Pancreas (tissue), 10 donors: Measurements from ENCODE around the gene RPL39. TPM values are rescaled to one million over a fixed set of nuclear protein-coding genes. Genes with fewer than 3 reads are reported as not detected.
"Not testable (repeated sequence)": the region's sequence is repeated elsewhere in the genome, so short reads cannot be mapped to it uniquely, and the experiment has no call there.

ENCODE experiments used
- ATAC-seq, 4 donors: fragments of 200-7000 bp; cut with Tn5 transposase; one replicate each; pipeline versions ENCODE4 v1.8.0 to v1.9.1; 2020; ENCODE audit warnings: mild to moderate bottlenecking in 4 of 4, moderate library complexity in 4 of 4
- DNase-seq, 6 donors: peaks; one replicate each; pipeline ENCODE4 v3.0.0-alpha.2; 2020
- FAIRE-seq: peaks from 2 replicates; lab custom pipeline; 2012; peaks lifted over from hg19 to GRCh38; lab: Jason Lieb, UNC
- H3K27ac ChIP-seq, 4 donors: fragments of 200-600 bp; sonication (generic); 1 replicate in 3 of 4; 2 replicates in 1 of 4; pipeline versions ENCODE4 v1.5.0 to v1.8.0; 2020
- H3K27me3 ChIP-seq, 4 donors: fragments of 200-600 bp; one replicate each; pipeline ENCODE4 v1.8.0; 2021
- H3K36me3 ChIP-seq, 3 donors: fragments of 200-600 bp; sonication (generic) in 1 of 3; one replicate each; pipeline versions ENCODE4 v1.5.0 to v1.8.0; 2020 to 2021
- H3K4me1 ChIP-seq, 3 donors: fragments of 200-600 bp; one replicate each; pipeline ENCODE4 v1.8.0; 2021
- H3K4me3 ChIP-seq, 4 donors: fragments of 200-600 bp; sonication (generic) in 2 of 4; one replicate each; pipeline versions ENCODE4 v1.5.0 to v1.8.0; 2020 to 2021
- H3K9me3 ChIP-seq, 4 donors: fragments of 200-600 bp; one replicate each; pipeline ENCODE4 v1.8.0; 2021
- WGBS, 2 donors: extraction: QIAGEN DNeasy Blood & Tissue Kit; methylation state at CpG; one replicate each; pipeline ENCODE4 v1.1.7; 2013; 5-methylcytosine and 5-hydroxymethylcytosine counted together
- intact Hi-C, 3 donors: fragments of 100-400 bp; cut with DNase I; formaldehyde crosslinking; loops; one replicate each; pipeline versions ENCODE4 v1.11.1 to v1.14.2; 2022
- polyA plus RNA-seq, 2 donors: library from polyadenylated mRNA; stranded (reverse); fragments of 200-250 nt; gene quantifications; one replicate each; pipeline ENCODE4 v1.2.3, GENCODE V29; 2013
- total RNA-seq, 6 donors: library from RNA; stranded (reverse); fragmentation: NEBNext Ultra II Directional in 4 of 6; extraction: Animal tissue kit (Norgen Biotek cat#: 25700) in 4 of 6; gene quantifications; one replicate each; pipeline versions ENCODE4 v1.2.1 to v1.2.4, GENCODE V29; 2021 to 2023
- TF ChIP-seq, protein P1 (sequence below), 4 donors: fragments of 200-600 bp; sonication (generic) in 3 of 4; IDR thresholded peaks; one replicate each; pipeline versions ENCODE4 v1.5.0 to v1.8.0; 2021; ENCODE audit warnings: antibody characterized with exemption in 4 of 4
- donor health status: healthy with polysubstance abuse.
- donor health status: DM: no; HTN: no; CAD: no; lungs with moderate emphysema.
- donor health status: DM: no; HTN: no; CAD: no.
- donor health status: control.
- donor health status: control.
- donor health status: Bipolar disorder and iron deficiency.
- donor health status: DM: yes; HTN: yes; CAD: no.
- donor health status: DM: no; HTN: no; CAD: no.
- donor health status: DM: no; HTN: no; CAD: no.
- donor health status: DM: yes; HTN: yes; CAD: no.

RPL39 gene
- 1,000 to 10,000 TPM in 2 of 6 donors, 100 to 1,000 TPM in 4; 567 to 1,199 (median 972) TPM for total RNA-seq
- polyA plus RNA-seq = 1,000 to 10,000 TPM; 2,611 to 3,516 TPM

- ATAC-seq (peak; percentile 96 to 97 (median 96)), FAIRE-seq (no peak), DNase-seq (peak; percentile 79 to 87 (median 80))
- Histone ChIP-seq H3K4me1 (peaks cover 0 to 8% (median 0%) of the 10 kb centered on the region in 3 donors), H3K27me3 (no peaks in the 10 kb centered on the region), H3K9me3 (no peaks in the 10 kb centered on the region), H3K4me3 (peak within 1 kb of the TSS; percentile 31 to 56 (median 44)), H3K36me3 (peaks cover 0 to 8% (median 0%) of the 10 kb centered on the region in 3 donors), H3K27ac (peak within 1 kb of the TSS; percentile 84 to 97 (median 92))
- TF ChIP-seq, protein P1, sequence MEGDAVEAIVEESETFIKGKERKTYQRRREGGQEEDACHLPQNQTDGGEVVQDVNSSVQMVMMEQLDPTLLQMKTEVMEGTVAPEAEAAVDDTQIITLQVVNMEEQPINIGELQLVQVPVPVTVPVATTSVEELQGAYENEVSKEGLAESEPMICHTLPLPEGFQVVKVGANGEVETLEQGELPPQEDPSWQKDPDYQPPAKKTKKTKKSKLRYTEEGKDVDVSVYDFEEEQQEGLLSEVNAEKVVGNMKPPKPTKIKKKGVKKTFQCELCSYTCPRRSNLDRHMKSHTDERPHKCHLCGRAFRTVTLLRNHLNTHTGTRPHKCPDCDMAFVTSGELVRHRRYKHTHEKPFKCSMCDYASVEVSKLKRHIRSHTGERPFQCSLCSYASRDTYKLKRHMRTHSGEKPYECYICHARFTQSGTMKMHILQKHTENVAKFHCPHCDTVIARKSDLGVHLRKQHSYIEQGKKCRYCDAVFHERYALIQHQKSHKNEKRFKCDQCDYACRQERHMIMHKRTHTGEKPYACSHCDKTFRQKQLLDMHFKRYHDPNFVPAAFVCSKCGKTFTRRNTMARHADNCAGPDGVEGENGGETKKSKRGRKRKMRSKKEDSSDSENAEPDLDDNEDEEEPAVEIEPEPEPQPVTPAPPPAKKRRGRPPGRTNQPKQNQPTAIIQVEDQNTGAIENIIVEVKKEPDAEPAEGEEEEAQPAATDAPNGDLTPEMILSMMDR (IDR thresholded peaks at IDR 0.05) = no peak
- intact Hi-C loops = no loop called here
- WGBS, 2 donors = 0 to 29% methylated on average over 56 to 58 of the region's 58 CpGs
Observed at GRCh38 chrX:119791437-119792231, at the start of gene RPL39. Gene RPL39 (minus strand): TSS chrX:119791630. CDS start chrX:119791576, 54 bp downstream.

- DNase-seq (no peak), FAIRE-seq (no peak), ATAC-seq (no peak)
- no peak overlapping the region for H3K4me3 ChIP-seq
- peaks cover 0 to 8% (median 0%) of the 10 kb centered on the region in 3 donors for H3K36me3 ChIP-seq
- TF ChIP-seq, protein P1 (IDR thresholded peaks at IDR 0.05) = no peak
- H3K27ac ChIP-seq = no peak overlapping the region
- WGBS, 2 donors = 62 to 86% methylated on average over 3 of the region's 3 CpGs
- intact Hi-C loops = no loop called here
- H3K9me3 ChIP-seq = no peaks in the 10 kb centered on the region
- no peaks in the 10 kb centered on the region for H3K27me3 ChIP-seq
- H3K4me1 ChIP-seq = no peaks in the 10 kb centered on the region
Observed at GRCh38 chrX:119833905-119834304, 42.5 kb upstream of the RPL39 start.

DNA sequence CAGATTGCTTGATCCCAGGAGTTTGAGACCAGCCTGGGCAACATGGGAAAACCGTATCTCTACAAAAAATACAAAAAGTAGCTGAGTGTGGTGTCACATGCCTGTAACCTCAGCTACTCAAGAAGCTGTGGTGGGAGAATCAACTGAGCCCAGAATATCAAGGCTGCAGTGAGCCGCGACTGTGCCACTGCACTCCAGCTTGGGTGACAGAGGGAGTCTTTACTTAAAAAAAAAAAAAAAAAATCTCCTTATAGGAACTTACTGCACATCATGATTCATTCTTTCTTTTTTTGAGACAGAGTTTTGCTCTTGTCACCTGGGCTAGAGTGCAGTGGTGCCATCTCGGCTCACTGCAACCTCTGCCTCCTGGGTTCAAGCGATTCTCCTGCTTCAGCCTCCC lies 37.0 kb upstream of the RPL39 start:
- H3K36me3 ChIP-seq = peaks cover 0 to 4% (median 0%) of the 10 kb centered on the region in 3 donors
- FAIRE-seq (no peak), DNase-seq (no peak), ATAC-seq (no peak)
- intact Hi-C loops = no loop called here
- no peak overlapping the region for H3K27ac ChIP-seq
- H3K9me3 ChIP-seq = no peaks in the 10 kb centered on the region
- no peak overlapping the region for H3K4me3 ChIP-seq
- TF ChIP-seq, protein P1 (IDR thresholded peaks at IDR 0.05) = no peak
- H3K4me1 ChIP-seq = no peaks in the 10 kb centered on the region
- whole genome bisulfite sequencing, 2 donors = 88 to 93% methylated on average over 5 of the region's 5 CpGs
- no peaks in the 10 kb centered on the region for H3K27me3 ChIP-seq

DNA sequence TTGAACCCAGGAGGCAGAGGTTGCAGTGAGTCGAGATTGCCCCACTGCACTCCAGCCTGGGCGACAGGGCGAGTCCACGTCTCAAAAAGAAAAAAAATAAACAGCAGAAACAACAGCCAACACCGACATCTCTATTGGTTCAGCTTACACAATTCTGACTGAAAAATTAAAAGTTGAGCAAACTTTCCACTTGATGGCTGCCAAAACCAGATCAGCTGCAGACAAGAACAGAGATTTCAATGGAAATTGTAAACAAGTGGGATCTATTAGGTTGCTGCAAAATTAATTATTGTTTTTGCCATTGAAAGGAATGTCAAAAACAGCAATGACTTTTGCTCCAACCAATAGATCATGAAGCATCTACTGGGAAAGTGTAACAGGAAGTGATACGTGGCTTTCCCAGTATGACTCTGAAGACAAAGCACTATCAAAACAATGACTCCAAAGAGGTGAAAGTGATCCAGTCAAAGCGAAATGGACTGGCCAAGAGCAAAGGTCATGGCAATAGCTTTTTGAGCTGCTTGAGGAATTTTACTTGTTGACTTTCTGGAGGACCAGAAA lies 35.0 kb upstream of the RPL39 start:
- no peak overlapping the region for H3K4me3 ChIP-seq
- intact Hi-C loops = no loop called here
- 45 to 57% methylated on average over 7 of the region's 7 CpGs for WGBS, 2 donors
- no peak overlapping the region for H3K27ac ChIP-seq
- H3K4me1 ChIP-seq = no peaks in the 10 kb centered on the region
- TF ChIP-seq, protein P1 (IDR thresholded peaks at IDR 0.05) = no peak
- DNase-seq = no peak
- no peaks in the 10 kb centered on the region for H3K27me3 ChIP-seq
- no peaks in the 10 kb centered on the region for H3K36me3 ChIP-seq
- ATAC-seq = no peak
- FAIRE-seq = no peak
- H3K9me3 ChIP-seq = no peaks in the 10 kb centered on the region

DNA sequence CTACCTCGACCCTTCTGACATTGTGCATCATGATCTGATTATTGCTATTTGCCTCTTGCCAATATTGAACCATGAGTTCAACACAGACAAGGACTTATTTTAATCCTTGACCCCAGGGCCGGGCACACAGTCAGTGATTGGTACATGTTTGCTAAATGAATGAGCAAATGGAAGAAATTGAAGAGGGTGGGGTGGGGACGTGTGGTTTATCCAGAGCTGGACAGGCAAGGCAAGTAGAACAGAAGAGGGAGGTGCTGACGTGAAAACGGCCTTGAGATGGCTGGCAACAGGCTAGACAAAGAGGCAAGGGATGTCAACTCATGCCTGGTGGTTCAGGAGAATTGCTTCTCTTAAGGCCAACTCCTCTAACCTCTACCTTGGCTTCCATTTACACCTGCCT lies 32.8 kb upstream of the RPL39 start:
- H3K27ac ChIP-seq, ATAC-seq, H3K9me3 ChIP-seq, FAIRE-seq, H3K4me3 ChIP-seq, H3K36me3 ChIP-seq, DNase-seq, H3K27me3 ChIP-seq, intact Hi-C loops, H3K4me1 ChIP-seq: not testable (repeated sequence)
- WGBS, 2 donors = no CpG with 5 or more reads among the region's 5 CpGs

GRCh38 chrX:119821703-119822102 lies 30.3 kb upstream of the RPL39 start:
- intact Hi-C loops, H3K27me3 ChIP-seq, H3K4me1 ChIP-seq, H3K9me3 ChIP-seq, DNase-seq, H3K36me3 ChIP-seq, FAIRE-seq, H3K27ac ChIP-seq, H3K4me3 ChIP-seq: not testable (repeated sequence)
- peak in 1 of 4 donors; percentile 34 for ATAC-seq
- WGBS, 2 donors = 66 to 77% methylated on average over 3 of the region's 3 CpGs
